SK-N-SH treated with all-trans-retinoic acid at 6 μM for 48 hours (cell line): Measurements from ENCODE around the gene RBFOX2.

ENCODE experiments used
- ATAC-seq: fragments of 200-7000 bp; cut with Tn5 transposase; 3 replicates; pipeline ENCODE4 v1.9.1; 2020; ENCODE audit warnings: mild to moderate bottlenecking, moderate library complexity
- ARNTL ChIP-seq: fragments of 450-650 bp; formaldehyde crosslinking; IDR thresholded peaks from 2 replicates; pipeline ENCODE4 v1.5.0; 2020; ENCODE audit warnings: low read depth, mild to moderate bottlenecking, moderate library complexity, borderline replicate concordance
- BACH2 ChIP-seq: fragments of 250-450 bp; sonication (Bioruptor Pico); IDR thresholded peaks from 2 replicates; pipeline ENCODE4 v1.9.0; 2021; ENCODE audit warnings: mild to moderate bottlenecking, borderline replicate concordance
- CSDC2 ChIP-seq: fragments of 250-450 bp; sonication (Bioruptor Pico); IDR thresholded peaks from 2 replicates; pipeline ENCODE4 v1.5.0; 2020; ENCODE audit warnings: mild to moderate bottlenecking, moderate library complexity
- CSRNP3 ChIP-seq: fragments of 250-450 bp; sonication (Bioruptor Pico); IDR thresholded peaks from 2 replicates; pipeline ENCODE4 v1.5.1; 2021; ENCODE audit warnings: mild to moderate bottlenecking, moderate library complexity
- ESRRG ChIP-seq: fragments of 250-450 bp; sonication (Bioruptor Pico); IDR thresholded peaks from 2 replicates; pipeline ENCODE4 v1.6.1; 2021; ENCODE audit warnings: mild to moderate bottlenecking
- GLIS3 ChIP-seq: fragments of 250-450 bp; sonication (Bioruptor Pico); IDR thresholded peaks from 2 replicates; pipeline ENCODE4 v1.5.0; 2020; ENCODE audit warnings: mild to moderate bottlenecking, moderate library complexity
- ISL1 ChIP-seq: fragments of 250-450 bp; sonication (Bioruptor Pico); IDR thresholded peaks from 2 replicates; pipeline ENCODE4 v2.1.2; 2022; ENCODE audit warnings: mild to moderate bottlenecking, moderate library complexity
- PPARA ChIP-seq: fragments of 250-450 bp; sonication (Bioruptor Pico); IDR thresholded peaks from 2 replicates; pipeline ENCODE4 v1.5.0; 2020; ENCODE audit warnings: mild to moderate bottlenecking, borderline replicate concordance
- RARB ChIP-seq: fragments of 250-450 bp; sonication (Bioruptor Pico); IDR thresholded peaks from 2 replicates; pipeline ENCODE4 v1.8.0; 2021; ENCODE audit warnings: mild to moderate bottlenecking, moderate library complexity
- SNAI2 ChIP-seq: fragments of 250-450 bp; sonication (Bioruptor Pico); IDR thresholded peaks from 2 replicates; pipeline ENCODE4 v1.5.0; 2020; ENCODE audit warnings: mild to moderate bottlenecking, moderate library complexity
- TCF4 ChIP-seq: fragments of 250-450 bp; sonication (Bioruptor Pico); IDR thresholded peaks from 2 replicates; pipeline ENCODE4 v1.8.0; 2021; ENCODE audit warnings: mild to moderate bottlenecking, moderate library complexity, borderline replicate concordance
- TOX ChIP-seq: fragments of 250-450 bp; sonication (Bioruptor Pico); IDR thresholded peaks from 2 replicates; pipeline ENCODE4 v1.8.0; 2021; ENCODE audit warnings: mild to moderate bottlenecking, moderate library complexity, borderline replicate concordance
- ZC3H10 ChIP-seq: fragments of 250-450 bp; sonication (Bioruptor Pico); IDR thresholded peaks from 2 replicates; pipeline ENCODE4 v1.5.1; 2021; ENCODE audit warnings: mild to moderate bottlenecking, moderate library complexity
- ZFP3 ChIP-seq: fragments of 250-450 bp; sonication (Bioruptor Pico); IDR thresholded peaks from 2 replicates; pipeline ENCODE4 v1.5.0; 2020; ENCODE audit warnings: mild to moderate bottlenecking, moderate library complexity
- ZFP30 ChIP-seq: fragments of 450-650 bp; formaldehyde crosslinking; IDR thresholded peaks from 2 replicates; pipeline ENCODE4 v1.5.0; 2022; ENCODE audit warnings: mild to moderate bottlenecking, moderate library complexity
- ZNF565 ChIP-seq: fragments of 450-650 bp; formaldehyde crosslinking; conservative IDR thresholded peaks from 2 replicates; pipeline ENCODE4 v1.5.0; 2020; ENCODE audit warnings: low read depth, mild to moderate bottlenecking, moderate library complexity
- ZNF70 ChIP-seq: fragments of 450-650 bp; formaldehyde crosslinking; IDR thresholded peaks from 2 replicates; pipeline ENCODE4 v1.5.0; 2020; ENCODE audit warnings: mild to moderate bottlenecking, moderate library complexity
- ZNF8 ChIP-seq: fragments of 450-650 bp; formaldehyde crosslinking; IDR thresholded peaks from 2 replicates; pipeline ENCODE4 v1.5.0; 2020; ENCODE audit warnings: mild to moderate bottlenecking, moderate library complexity
- TF ChIP-seq, protein P1 (sequence below): fragments of 250-450 bp; sonication (Bioruptor Pico); IDR thresholded peaks from 2 replicates; pipeline ENCODE4 v1.8.0; 2020; ENCODE audit warnings: mild to moderate bottlenecking, moderate library complexity, borderline replicate concordance
- TF ChIP-seq, protein P2 (sequence below): fragments of 250-450 bp; sonication (Bioruptor Pico); IDR thresholded peaks from 2 replicates; pipeline ENCODE4 v1.5.1; 2020; ENCODE audit warnings: low read depth, mild to moderate bottlenecking, moderate library complexity

Gene RBFOX2

DNA sequence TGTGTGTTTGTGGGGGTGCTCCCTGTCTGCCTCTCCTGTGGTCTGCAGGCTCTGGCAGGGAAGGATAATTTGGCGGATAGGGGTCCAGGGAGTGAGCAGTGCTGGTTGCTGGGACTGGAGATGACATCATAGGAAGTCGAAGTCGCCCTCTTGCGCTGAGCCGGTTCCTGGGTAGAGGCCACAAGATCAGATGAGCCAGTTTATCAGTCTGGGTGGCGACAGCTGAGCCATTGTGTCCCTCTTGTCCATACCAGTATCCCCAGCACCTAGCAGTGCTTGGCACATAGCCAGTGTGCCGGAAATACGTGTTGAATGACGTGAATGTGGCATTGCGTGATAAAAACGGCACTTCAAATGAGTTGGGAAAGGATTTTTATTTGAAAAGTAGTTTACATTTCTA, 301.2 kb downstream of the RBFOX2 start:
- no peak for ATAC-seq
- TF ChIP-seq SNAI2 (CRISPR knock-in tag): no peak
- no peak for TF ChIP-seq ZC3H10
- TF ChIP-seq, all 23 proteins: peak for 0

GRCh38 chr22:35726933-35727332, 301.7 kb downstream of the RBFOX2 start:
- TF ChIP-seq ZNF8 (CRISPR knock-in tag) (no peak), ARNTL (CRISPR knock-in tag) (no peak), ZFP3 (CRISPR knock-in tag) (no peak), ZC3H10 (no peak), CSRNP3 (CRISPR knock-in tag) (no peak), ESRRG (no peak), ZNF565 (CRISPR knock-in tag) (no peak), ISL1 (CRISPR knock-in tag) (no peak), SNAI2 (CRISPR knock-in tag) (no peak)
- TF ChIP-seq, protein P1, sequence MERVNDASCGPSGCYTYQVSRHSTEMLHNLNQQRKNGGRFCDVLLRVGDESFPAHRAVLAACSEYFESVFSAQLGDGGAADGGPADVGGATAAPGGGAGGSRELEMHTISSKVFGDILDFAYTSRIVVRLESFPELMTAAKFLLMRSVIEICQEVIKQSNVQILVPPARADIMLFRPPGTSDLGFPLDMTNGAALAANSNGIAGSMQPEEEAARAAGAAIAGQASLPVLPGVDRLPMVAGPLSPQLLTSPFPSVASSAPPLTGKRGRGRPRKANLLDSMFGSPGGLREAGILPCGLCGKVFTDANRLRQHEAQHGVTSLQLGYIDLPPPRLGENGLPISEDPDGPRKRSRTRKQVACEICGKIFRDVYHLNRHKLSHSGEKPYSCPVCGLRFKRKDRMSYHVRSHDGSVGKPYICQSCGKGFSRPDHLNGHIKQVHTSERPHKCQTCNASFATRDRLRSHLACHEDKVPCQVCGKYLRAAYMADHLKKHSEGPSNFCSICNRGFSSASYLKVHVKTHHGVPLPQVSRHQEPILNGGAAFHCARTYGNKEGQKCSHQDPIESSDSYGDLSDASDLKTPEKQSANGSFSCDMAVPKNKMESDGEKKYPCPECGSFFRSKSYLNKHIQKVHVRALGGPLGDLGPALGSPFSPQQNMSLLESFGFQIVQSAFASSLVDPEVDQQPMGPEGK (CRISPR knock-in tag): no peak
- no peak for ATAC-seq

GRCh38 chr22:35726398-35726797, 302.2 kb downstream of the RBFOX2 start:
- TF ChIP-seq ZFP3 (CRISPR knock-in tag) (no peak), SNAI2 (CRISPR knock-in tag) (no peak), TCF4 (CRISPR knock-in tag) (no peak), TOX (no peak), ZFP30 (CRISPR knock-in tag) (no peak), BACH2 (CRISPR knock-in tag) (no peak), ZNF8 (CRISPR knock-in tag) (no peak), ZC3H10 (no peak), CSRNP3 (CRISPR knock-in tag) (no peak)
- ATAC-seq: no peak

GRCh38 chr22:35725521-35725920, 303.1 kb downstream of the RBFOX2 start:
- TF ChIP-seq ZFP30 (CRISPR knock-in tag) (no peak), ESRRG (no peak), GLIS3 (CRISPR knock-in tag) (no peak), CSDC2 (CRISPR knock-in tag) (no peak), SNAI2 (CRISPR knock-in tag) (no peak), RARB (CRISPR knock-in tag) (no peak), ZFP3 (CRISPR knock-in tag) (no peak), ZC3H10 (no peak), PPARA (CRISPR knock-in tag) (no peak), ZNF8 (CRISPR knock-in tag) (no peak), ZNF70 (no peak), ISL1 (CRISPR knock-in tag) (no peak)
- TF ChIP-seq, protein P2, sequence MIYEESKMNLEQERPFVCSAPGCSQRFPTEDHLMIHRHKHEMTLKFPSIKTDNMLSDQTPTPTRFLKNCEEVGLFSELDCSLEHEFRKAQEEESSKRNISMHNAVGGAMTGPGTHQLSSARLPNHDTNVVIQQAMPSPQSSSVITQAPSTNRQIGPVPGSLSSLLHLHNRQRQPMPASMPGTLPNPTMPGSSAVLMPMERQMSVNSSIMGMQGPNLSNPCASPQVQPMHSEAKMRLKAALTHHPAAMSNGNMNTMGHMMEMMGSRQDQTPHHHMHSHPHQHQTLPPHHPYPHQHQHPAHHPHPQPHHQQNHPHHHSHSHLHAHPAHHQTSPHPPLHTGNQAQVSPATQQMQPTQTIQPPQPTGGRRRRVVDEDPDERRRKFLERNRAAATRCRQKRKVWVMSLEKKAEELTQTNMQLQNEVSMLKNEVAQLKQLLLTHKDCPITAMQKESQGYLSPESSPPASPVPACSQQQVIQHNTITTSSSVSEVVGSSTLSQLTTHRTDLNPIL (CRISPR knock-in tag): no peak
- ATAC-seq: no peak

- no peak for ATAC-seq
- TF ChIP-seq ZC3H10: no peak
- TF ChIP-seq PPARA (CRISPR knock-in tag): no peak
- TF ChIP-seq ZFP30 (CRISPR knock-in tag): no peak
- TF ChIP-seq ZFP3 (CRISPR knock-in tag): no peak
- TF ChIP-seq BACH2 (CRISPR knock-in tag): no peak
- TF ChIP-seq RARB (CRISPR knock-in tag): no peak
- TF ChIP-seq SNAI2 (CRISPR knock-in tag): no peak
These were observed 306.7 kb downstream of the RBFOX2 start for GRCh38 chr22:35721960-35722359.
